KMS-11 (cell line): ENCODE measurements around the gene HSPBAP1.
A peak's percentile ranks its signal among the peaks of the same experiment; 100 is the strongest.

Source experiments
- H2AFZ ChIP-seq: fragments of 200-600 bp; sonication (generic); 2 replicates; pipeline ENCODE4 v1.6.1; 2016; ENCODE audit warnings: antibody characterized with exemption, mixed run types, low read depth
- H3K27ac ChIP-seq: fragments of 200-600 bp; sonication (generic); 2 replicates; pipeline ENCODE4 v1.6.1; 2016; ENCODE audit warnings: mild to moderate bottlenecking, mixed run types
- H3K27me3 ChIP-seq: fragments of 200-600 bp; sonication (generic); 2 replicates; pipeline ENCODE4 v1.6.1; 2017; ENCODE audit warnings: mild to moderate bottlenecking, low read depth, mixed run types, moderate library complexity; ENCODE audit not compliant: insufficient read depth
- H3K36me3 ChIP-seq: fragments of 200-600 bp; sonication (generic); 2 replicates; pipeline ENCODE4 v1.6.1; 2017; ENCODE audit warnings: mild to moderate bottlenecking, mixed run types; ENCODE audit not compliant: insufficient read depth
- H3K4me1 ChIP-seq: fragments of 200-600 bp; sonication (generic); 2 replicates; pipeline ENCODE4 v1.6.1; 2016; ENCODE audit warnings: mild to moderate bottlenecking, low read depth, mixed run types; ENCODE audit not compliant: poor library complexity, severe bottlenecking
- H3K4me2 ChIP-seq: fragments of 200-600 bp; sonication (generic); 2 replicates; pipeline ENCODE4 v1.7.0; 2016; ENCODE audit warnings: mild to moderate bottlenecking, mixed run types
- H3K4me3 ChIP-seq: fragments of 200-600 bp; sonication (generic); IDR thresholded peaks from 2 replicates; pipeline ENCODE4 v1.6.1; 2017; ENCODE audit warnings: low read depth, low read length, mixed read lengths; ENCODE audit not compliant: insufficient read depth
- H3K79me2 ChIP-seq: fragments of 200-600 bp; sonication (generic); 2 replicates; pipeline ENCODE4 v1.6.1; 2016; ENCODE audit warnings: low read depth, mixed run types; ENCODE audit not compliant: insufficient read depth
- H3K9ac ChIP-seq: fragments of 200-600 bp; sonication (generic); 2 replicates; pipeline ENCODE4 v1.6.1; 2016; ENCODE audit warnings: mild to moderate bottlenecking, mixed run types
- H4K20me1 ChIP-seq: fragments of 200-600 bp; sonication (generic); 2 replicates; pipeline ENCODE4 v1.6.1; 2016; ENCODE audit warnings: mild to moderate bottlenecking, mixed run types; ENCODE audit not compliant: insufficient read depth
- CTCF ChIP-seq: fragments of 200-600 bp; sonication (generic); conservative IDR thresholded peaks from 2 replicates; pipeline ENCODE4 v1.6.1; 2017; ENCODE audit warnings: low read depth, mild to moderate bottlenecking, antibody characterized with exemption, low read length, moderate library complexity, mixed read lengths

The HSPBAP1 gene

GRCh38 chr3:122799322-122799721, 5.7 kb upstream of the HSPBAP1 start:
- no peak overlapping the region for H3K27ac ChIP-seq
- H3K27me3 ChIP-seq = no peaks in the 10 kb centered on the region
- H3K4me1 ChIP-seq = peaks cover 7% of the 10 kb centered on the region
- no peak overlapping the region for H2AFZ ChIP-seq
- no peaks in the 10 kb centered on the region for H3K36me3 ChIP-seq
- no peaks in the 10 kb centered on the region for H3K79me2 ChIP-seq
- H3K4me3 ChIP-seq = no peak overlapping the region
- H4K20me1 ChIP-seq = no peaks in the 10 kb centered on the region
- H3K4me2 ChIP-seq = no peak overlapping the region
- no peak overlapping the region for H3K9ac ChIP-seq
- TF ChIP-seq CTCF = no peak

- Histone ChIP-seq H3K27me3 (no peaks in the 10 kb centered on the region), H3K27ac (no peak overlapping the region), H3K4me2 (no peak overlapping the region), H3K9ac (no peak overlapping the region), H2AFZ (no peak overlapping the region), H3K36me3 (no peaks in the 10 kb centered on the region), H3K4me1 (peaks cover 15% of the 10 kb centered on the region), H3K79me2 (peaks cover 7% of the 10 kb centered on the region; the same call in 1 of the 2 replicates), H3K4me3 (no peak overlapping the region), H4K20me1 (no peaks in the 10 kb centered on the region)
- no peak for TF ChIP-seq CTCF
Observed at GRCh38 chr3:122797291-122797690, 3.7 kb upstream of the HSPBAP1 start.

GRCh38 chr3:122795674-122796195, 2.1 kb upstream of the HSPBAP1 start:
- H3K27me3 ChIP-seq = no peaks in the 10 kb centered on the region
- H3K4me2 ChIP-seq = peak overlapping the region; percentile 98
- peak overlapping the region; percentile 92 for H2AFZ ChIP-seq
- TF ChIP-seq CTCF = no peak
- no peaks in the 10 kb centered on the region for H3K36me3 ChIP-seq
- H3K4me3 ChIP-seq = no peak overlapping the region
- H3K79me2 ChIP-seq = peaks cover 7% of the 10 kb centered on the region; the same call in 1 of the 2 replicates
- H4K20me1 ChIP-seq = no peaks in the 10 kb centered on the region
- H3K9ac ChIP-seq = peak overlapping the region; percentile 65; the same call in 1 of the 2 replicates
- no peak overlapping the region for H3K27ac ChIP-seq
- peaks cover 15% of the 10 kb centered on the region for H3K4me1 ChIP-seq

GRCh38 chr3:122794779-122795673, 1.4 kb upstream of the HSPBAP1 start, which contains the start of gene SLC49A4:
Gene SLC49A4, plus strand, starts transcription at chr3:122795069. Its CDS starts 124 bp downstream, at chr3:122795193.
- peaks cover 7% of the 10 kb centered on the region; the same call in 1 of the 2 replicates for H3K79me2 ChIP-seq
- TF ChIP-seq CTCF = no peak

More at GRCh38 chr3:122794779-122795673, 1.4 kb upstream of the HSPBAP1 start, which contains the start of gene SLC49A4:
- Histone ChIP-seq H3K4me1 (peaks cover 15% of the 10 kb centered on the region), H3K27me3 (no peaks in the 10 kb centered on the region), H3K9ac (peak within 1 kb of the TSS; percentile 65; the same call in 1 of the 2 replicates), H3K27ac (peak within 1 kb of the TSS; percentile 51), H3K36me3 (no peaks in the 10 kb centered on the region), H4K20me1 (no peaks in the 10 kb centered on the region), H3K4me3 (peak within 1 kb of the TSS; percentile 74), H2AFZ (peak within 1 kb of the TSS; percentile 92), H3K4me2 (peak within 1 kb of the TSS; percentile 98)
